CD14-positive monocyte (primary cell): ENCODE results near the gene TXNRD1. TPM values are rescaled to one million over a fixed set of nuclear protein-coding genes. Genes with fewer than 3 reads are reported as not detected.

Experiments used
- DNase-seq, 3 donors: peaks; one replicate each; pipeline ENCODE4 v3.0.0-alpha.2; 2011 to 2022
- H2AFZ ChIP-seq: 2 replicates; pipeline ENCODE4 v1.6.0; 2012; ENCODE audit warnings: mild to moderate bottlenecking, low read depth, low read length, inconsistent platforms; ENCODE audit not compliant: insufficient read depth, poor library complexity, severe bottlenecking
- H3K27ac ChIP-seq, 2 donors: 1 replicate in 1 of 2; 2 replicates in 1 of 2; pipeline ENCODE4 v1.5.1; 2012 to 2013; ENCODE audit warnings: low read length in 2 of 2, control low read depth in 1 of 2, inconsistent platforms in 1 of 2, low read depth in 1 of 2, mild to moderate bottlenecking in 1 of 2
- H3K27me3 ChIP-seq, 2 donors: one replicate each; pipeline versions ENCODE4 v1.6.0 to v1.6.1; 2011 to 2013; ENCODE audit warnings: low read length in 2 of 2; ENCODE audit not compliant: control insufficient read depth in 2 of 2, insufficient read depth in 2 of 2
- H3K36me3 ChIP-seq, 2 donors: replicated peaks in 1 of 2; 1 replicate in 1 of 2; 2 replicates in 1 of 2; pipeline versions ENCODE4 v1.5.1 to v1.6.1; 2012 to 2013; ENCODE audit warnings: low read length in 2 of 2, control low read depth in 1 of 2, inconsistent platforms in 1 of 2, mild to moderate bottlenecking in 1 of 2; ENCODE audit not compliant: insufficient read depth in 2 of 2, control insufficient read depth in 1 of 2
- H3K4me1 ChIP-seq, 2 donors: 1 replicate in 1 of 2; 2 replicates in 1 of 2; pipeline versions ENCODE4 v1.5.1 to v1.6.1; 2012 to 2013; ENCODE audit warnings: low read length in 2 of 2, control low read depth in 1 of 2, inconsistent platforms in 1 of 2, mild to moderate bottlenecking in 1 of 2, moderate library complexity in 1 of 2; ENCODE audit not compliant: insufficient read depth in 2 of 2, control insufficient read depth in 1 of 2
- H3K4me2 ChIP-seq: replicated peaks from 2 replicates; pipeline ENCODE3; 2012; ENCODE audit warnings: low read length, moderate library complexity, mild to moderate bottlenecking; ENCODE audit not compliant: poor library complexity, severe bottlenecking; ENCODE audit errors: extremely low read depth
- H3K4me3 ChIP-seq, 3 experiments: fragments of 200-600 bp in 1 of 3; sonication (generic) in 1 of 3; replicated peaks in 1 of 3; 1 replicate in 2 of 3; 2 replicates in 1 of 3; pipeline ENCODE4 v1.5.1; 2011 to 2013; ENCODE audit warnings: low read length in 3 of 3, mild to moderate bottlenecking in 3 of 3, control low read depth in 2 of 3, low read depth in 2 of 3, inconsistent platforms in 1 of 3, moderate library complexity in 1 of 3
- H3K79me2 ChIP-seq: 2 replicates; pipeline ENCODE4 v1.6.0; 2012; ENCODE audit warnings: mild to moderate bottlenecking, control low read depth, inconsistent platforms, low read length, moderate library complexity; ENCODE audit not compliant: insufficient read depth
- H3K9ac ChIP-seq: 2 replicates; pipeline ENCODE4 v1.6.0; 2017; ENCODE audit warnings: low read length, mild to moderate bottlenecking; ENCODE audit not compliant: insufficient read depth, poor library complexity, severe bottlenecking
- H3K9me3 ChIP-seq, 2 donors: replicated peaks in 1 of 2; 1 replicate in 1 of 2; 2 replicates in 1 of 2; pipeline versions ENCODE4 v1.5.1 to v1.6.1; 2012 to 2013; ENCODE audit warnings: low read length in 2 of 2, control low read depth in 1 of 2; ENCODE audit not compliant: control insufficient read depth in 1 of 2, insufficient read depth in 1 of 2
- H4K20me1 ChIP-seq: 2 replicates; pipeline ENCODE4 v1.6.0; 2012; ENCODE audit warnings: mild to moderate bottlenecking, low read length, control low read depth, moderate library complexity; ENCODE audit not compliant: insufficient read depth
- H3K27ac Mint-ChIP-seq, 7 donors: one replicate each; pipeline ENCODE4 v1.8.0; 2020; ENCODE audit warnings: mild to moderate bottlenecking in 7 of 7, mixed read lengths in 7 of 7, moderate library complexity in 6 of 7, inconsistent platforms in 2 of 7
- H3K27me3 Mint-ChIP-seq, 3 donors: one replicate each; pipeline ENCODE4 v1.8.0; 2021 to 2022; ENCODE audit warnings: low read depth in 3 of 3, mild to moderate bottlenecking in 3 of 3, mixed read lengths in 3 of 3, moderate library complexity in 3 of 3, inconsistent platforms in 1 of 3
- H3K36me3 Mint-ChIP-seq, 2 donors: one replicate each; pipeline ENCODE4 v1.8.0; 2020; ENCODE audit warnings: mixed read lengths in 2 of 2, inconsistent platforms in 1 of 2, mild to moderate bottlenecking in 1 of 2
- H3K4me1 Mint-ChIP-seq: one replicate; pipeline ENCODE4 v1.8.0; 2020; ENCODE audit warnings: mild to moderate bottlenecking, mixed read lengths
- H3K4me3 Mint-ChIP-seq, 2 donors: one replicate each; pipeline ENCODE4 v1.8.0; 2020; ENCODE audit warnings: mild to moderate bottlenecking in 2 of 2, mixed read lengths in 2 of 2, moderate library complexity in 1 of 2
- H3K9me3 Mint-ChIP-seq, 7 donors: one replicate each; pipeline ENCODE4 v1.8.0; 2020 to 2022; ENCODE audit warnings: mixed read lengths in 7 of 7, mild to moderate bottlenecking in 6 of 7, moderate library complexity in 6 of 7, inconsistent platforms in 2 of 7
- WGBS: methylation state at CpG from one replicate; pipeline ENCODE4 v1.1.5; 2013; ENCODE audit warnings: missing lambda C conversion rate; ENCODE audit not compliant: insufficient coverage; 5-methylcytosine and 5-hydroxymethylcytosine counted together
- intact Hi-C, 2 donors: fragments of 100-400 bp; cut with micrococcal nuclease; formaldehyde crosslinking; loops; one replicate each; pipeline versions ENCODE4 v1.15.0 to v1.15.1; 2023
- polyA plus RNA-seq, 3 donors: library from polyadenylated mRNA; depleted of rRNA in 1 of 3; unstranded in 2 of 3; stranded (reverse) in 1 of 3; fragments of 300-500 nt in 2 of 3; fragments of >200 nt in 1 of 3; fragmentation: Illumina TruSeq in 2 of 3; gene quantifications; 1 replicate in 2 of 3; 2 replicates in 1 of 3; pipeline ENCODE4 v1.2.3, GENCODE V29; 2012 to 2021
- TF ChIP-seq, protein P1 (sequence below): fragments of 200-600 bp; IDR thresholded peaks from one replicate; pipeline ENCODE4 v1.8.0; 2022; ENCODE audit warnings: antibody characterized with exemption, mild to moderate bottlenecking

TXNRD1 gene
- polyA plus RNA-seq, 3 donors: 26.9 to 46.1 (median 29.2) TPM

DNA sequence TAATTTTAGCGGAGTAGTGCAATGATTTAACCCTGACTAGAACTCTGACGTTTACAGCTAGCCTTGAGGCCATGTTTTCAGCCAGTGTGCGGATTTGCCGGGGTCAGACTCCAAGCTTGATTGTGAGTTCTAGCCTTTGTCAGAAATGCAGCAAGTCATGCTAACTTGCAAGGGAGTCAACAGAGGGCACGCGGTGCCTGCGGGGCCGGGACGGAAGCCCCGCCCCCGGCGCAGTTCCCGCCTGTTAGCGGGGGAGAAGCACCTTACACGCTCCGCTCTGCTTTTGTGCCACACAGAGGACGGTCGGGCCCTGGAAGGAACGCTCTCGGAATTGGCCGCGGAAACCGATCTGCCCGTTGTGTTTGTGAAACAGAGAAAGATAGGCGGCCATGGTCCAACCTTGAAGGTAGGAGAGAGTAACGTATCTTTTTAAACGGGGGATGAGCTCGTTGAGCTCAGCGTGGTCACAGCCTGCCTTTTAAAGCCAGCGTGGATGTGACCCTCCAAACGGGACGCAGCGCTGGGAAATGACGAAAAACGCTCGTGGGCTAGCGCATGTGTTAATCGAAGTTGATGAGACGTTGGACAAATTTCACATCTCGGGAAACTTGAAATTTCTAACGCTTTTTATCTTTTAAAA lies 73.2 kb downstream of the TXNRD1 start:
- peak overlapping the region; percentile 97 for H3K4me2 ChIP-seq
- H3K27ac ChIP-seq: peak overlapping the region; percentile 90
- H3K9me3 Mint-ChIP-seq: peaks cover 0 to 5% (median 0%) of the 10 kb centered on the region in 7 donors
- WGBS: under 1% methylated on average over 35 of the region's 41 CpGs
- peaks cover 10 to 29% of the 10 kb centered on the region in 2 donors for H3K36me3 ChIP-seq
- no peaks in the 10 kb centered on the region for H3K9me3 ChIP-seq
- intact Hi-C loops: loop anchor here (5.0 to 10.0 kb wide), 3 partner anchors 71 to 154 kb away; partner anchors contain the start of genes NFYB (in 2 of the 2) and TXNRD1 (in 1 of the 2)
- peak overlapping the region; percentile 99 to 100 (median 99) for H3K27ac Mint-ChIP-seq
- peak overlapping the region; percentile 75 for H3K9ac ChIP-seq
- peak overlapping the region; percentile 95 to 98 for H3K4me3 Mint-ChIP-seq
- peaks cover 31 to 36% of the 10 kb centered on the region in 2 donors for H3K4me1 ChIP-seq
- no peaks in the 10 kb centered on the region for H3K27me3 ChIP-seq
- peaks cover 18 to 30% of the 10 kb centered on the region in 2 donors for H3K36me3 Mint-ChIP-seq
- peak; percentile 78 to 84 (median 81) for DNase-seq
- no peaks in the 10 kb centered on the region for H3K27me3 Mint-ChIP-seq
- peaks cover 39% of the 10 kb centered on the region for H4K20me1 ChIP-seq
- H3K4me3 ChIP-seq: peak overlapping the region; percentile 67 to 87 (median 76)
- H3K4me1 Mint-ChIP-seq: peaks cover 33% of the 10 kb centered on the region
- H3K79me2 ChIP-seq: peaks cover 60% of the 10 kb centered on the region
- TF ChIP-seq, protein P1, sequence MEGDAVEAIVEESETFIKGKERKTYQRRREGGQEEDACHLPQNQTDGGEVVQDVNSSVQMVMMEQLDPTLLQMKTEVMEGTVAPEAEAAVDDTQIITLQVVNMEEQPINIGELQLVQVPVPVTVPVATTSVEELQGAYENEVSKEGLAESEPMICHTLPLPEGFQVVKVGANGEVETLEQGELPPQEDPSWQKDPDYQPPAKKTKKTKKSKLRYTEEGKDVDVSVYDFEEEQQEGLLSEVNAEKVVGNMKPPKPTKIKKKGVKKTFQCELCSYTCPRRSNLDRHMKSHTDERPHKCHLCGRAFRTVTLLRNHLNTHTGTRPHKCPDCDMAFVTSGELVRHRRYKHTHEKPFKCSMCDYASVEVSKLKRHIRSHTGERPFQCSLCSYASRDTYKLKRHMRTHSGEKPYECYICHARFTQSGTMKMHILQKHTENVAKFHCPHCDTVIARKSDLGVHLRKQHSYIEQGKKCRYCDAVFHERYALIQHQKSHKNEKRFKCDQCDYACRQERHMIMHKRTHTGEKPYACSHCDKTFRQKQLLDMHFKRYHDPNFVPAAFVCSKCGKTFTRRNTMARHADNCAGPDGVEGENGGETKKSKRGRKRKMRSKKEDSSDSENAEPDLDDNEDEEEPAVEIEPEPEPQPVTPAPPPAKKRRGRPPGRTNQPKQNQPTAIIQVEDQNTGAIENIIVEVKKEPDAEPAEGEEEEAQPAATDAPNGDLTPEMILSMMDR: no peak
- H2AFZ ChIP-seq: peak overlapping the region; percentile 67

DNA sequence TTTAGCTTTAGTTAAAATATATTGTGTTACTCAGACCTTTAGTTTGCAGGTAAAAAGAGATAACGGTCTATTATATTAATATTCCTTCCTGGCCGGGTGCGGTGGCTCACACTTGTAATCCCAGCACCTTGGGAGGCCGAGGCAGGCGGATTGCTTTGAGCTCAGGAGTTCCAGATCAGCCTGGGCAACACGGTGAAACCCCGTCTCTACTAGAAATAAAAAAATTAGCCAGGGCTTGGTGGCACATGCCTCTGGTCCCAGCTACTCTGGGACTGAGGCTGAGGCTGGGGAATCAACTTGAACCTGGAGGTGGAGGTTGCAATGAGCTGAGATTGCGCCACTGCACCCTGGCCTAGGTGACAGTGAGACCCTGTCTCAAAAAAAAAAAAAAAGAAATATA lies 74.7 kb downstream of the TXNRD1 start:
- peak overlapping the region in 2 of 7 donors; percentile 41 to 52 for H3K27ac Mint-ChIP-seq
- H3K4me3 Mint-ChIP-seq: no peak overlapping the region
- H3K27me3 Mint-ChIP-seq: no peaks in the 10 kb centered on the region
- H3K36me3 Mint-ChIP-seq: peaks cover 20 to 43% of the 10 kb centered on the region in 2 donors
- H3K9me3 ChIP-seq: no peaks in the 10 kb centered on the region
- H3K4me1 Mint-ChIP-seq: peaks cover 42% of the 10 kb centered on the region
- no peak overlapping the region for H3K27ac ChIP-seq
- H2AFZ ChIP-seq: no peak overlapping the region
- H3K4me3 ChIP-seq: no peak overlapping the region
- no peak overlapping the region for H3K9ac ChIP-seq
- peaks cover 53% of the 10 kb centered on the region for H4K20me1 ChIP-seq
- H3K9me3 Mint-ChIP-seq: peaks cover 0 to 2% (median 0%) of the 10 kb centered on the region in 7 donors
- peaks cover 11 to 41% of the 10 kb centered on the region in 2 donors for H3K36me3 ChIP-seq
- no peak overlapping the region for H3K4me2 ChIP-seq
- intact Hi-C loops: no loop called here
- TF ChIP-seq, protein P1: no peak
- H3K27me3 ChIP-seq: no peaks in the 10 kb centered on the region
- no peak for DNase-seq
- peaks cover 71% of the 10 kb centered on the region for H3K79me2 ChIP-seq
- 82% methylated on average over 4 of the region's 8 CpGs for WGBS
- H3K4me1 ChIP-seq: peaks cover 31 to 36% of the 10 kb centered on the region in 2 donors
